Loucy (cell line): ENCODE measurements around the gene ARHGAP25.

Experiments
- H2AFZ ChIP-seq: fragments of 200-600 bp; sonication (generic); 2 replicates; pipeline ENCODE4 v1.6.0; 2016; ENCODE audit warnings: antibody characterized with exemption, mild to moderate bottlenecking, low read length, moderate library complexity
- H3F3A ChIP-seq: fragments of 200-600 bp; 2 replicates; pipeline ENCODE4 v1.6.0; 2016; ENCODE audit warnings: antibody characterized with exemption, low read depth, mild to moderate bottlenecking
- H3K27me3 ChIP-seq: fragments of 200-600 bp; sonication (generic); 2 replicates; pipeline ENCODE4 v1.6.1; 2014; ENCODE audit warnings: low read length, mild to moderate bottlenecking; ENCODE audit not compliant: insufficient read depth, poor library complexity, severe bottlenecking
- H3K36me3 ChIP-seq: fragments of 200-600 bp; sonication (generic); 2 replicates; pipeline ENCODE4 v1.6.1; 2016; ENCODE audit warnings: low read length; ENCODE audit not compliant: insufficient read depth
- H3K4me1 ChIP-seq: fragments of 200-600 bp; sonication (generic); 2 replicates; pipeline ENCODE4 v1.5.1; 2014; ENCODE audit warnings: low read length, mild to moderate bottlenecking; ENCODE audit not compliant: insufficient read depth, poor library complexity, severe bottlenecking
- H3K4me2 ChIP-seq: fragments of 200-600 bp; sonication (generic); 2 replicates; pipeline ENCODE4 v1.6.0; 2014; ENCODE audit warnings: antibody characterized with exemption, low read length, low read depth, mild to moderate bottlenecking; ENCODE audit not compliant: poor library complexity, severe bottlenecking
- H3K4me3 ChIP-seq: fragments of 200-600 bp; sonication (generic); 2 replicates; pipeline ENCODE4 v1.5.1; 2014; ENCODE audit warnings: low read length, mild to moderate bottlenecking, mixed read lengths; ENCODE audit not compliant: poor library complexity, severe bottlenecking
- H3K79me2 ChIP-seq: fragments of 200-600 bp; sonication (generic); 2 replicates; pipeline ENCODE4 v1.6.1; 2014; ENCODE audit warnings: low read length; ENCODE audit not compliant: insufficient read depth
- H3K9ac ChIP-seq: fragments of 200-600 bp; sonication (generic); 2 replicates; pipeline ENCODE4 v1.6.0; 2014; ENCODE audit warnings: mild to moderate bottlenecking, low read depth, low read length, moderate library complexity; ENCODE audit not compliant: poor library complexity, severe bottlenecking
- H3K9me2 ChIP-seq: fragments of 200-600 bp; sonication (generic); replicated peaks from 2 replicates; pipeline ENCODE4 v1.6.1; 2016; ENCODE audit warnings: low read depth, low read length, mixed read lengths
- H3K9me3 ChIP-seq: fragments of 200-600 bp; sonication (generic); 2 replicates; pipeline ENCODE4 v1.6.1; 2014; ENCODE audit warnings: mild to moderate bottlenecking, antibody characterized with exemption, low read length, low read depth; ENCODE audit not compliant: insufficient read depth
- H4K20me1 ChIP-seq: fragments of 200-600 bp; sonication (generic); 2 replicates; pipeline ENCODE4 v1.6.0; 2014; ENCODE audit warnings: antibody characterized with exemption, low read length, mild to moderate bottlenecking; ENCODE audit not compliant: insufficient read depth, poor library complexity, severe bottlenecking
- EZH2phosphoT487 ChIP-seq: fragments of 200-600 bp; IDR thresholded peaks from 2 replicates; pipeline ENCODE4 v1.6.1; 2018; ENCODE audit warnings: antibody characterized with exemption, mild to moderate bottlenecking, moderate library complexity, borderline replicate concordance
- TF ChIP-seq, protein P1 (sequence below): fragments of 200-600 bp; sonication (generic); conservative IDR thresholded peaks from 2 replicates; pipeline ENCODE4 v1.5.1; 2014; ENCODE audit warnings: mild to moderate bottlenecking, antibody characterized with exemption, low read length

The ARHGAP25 gene

DNA sequence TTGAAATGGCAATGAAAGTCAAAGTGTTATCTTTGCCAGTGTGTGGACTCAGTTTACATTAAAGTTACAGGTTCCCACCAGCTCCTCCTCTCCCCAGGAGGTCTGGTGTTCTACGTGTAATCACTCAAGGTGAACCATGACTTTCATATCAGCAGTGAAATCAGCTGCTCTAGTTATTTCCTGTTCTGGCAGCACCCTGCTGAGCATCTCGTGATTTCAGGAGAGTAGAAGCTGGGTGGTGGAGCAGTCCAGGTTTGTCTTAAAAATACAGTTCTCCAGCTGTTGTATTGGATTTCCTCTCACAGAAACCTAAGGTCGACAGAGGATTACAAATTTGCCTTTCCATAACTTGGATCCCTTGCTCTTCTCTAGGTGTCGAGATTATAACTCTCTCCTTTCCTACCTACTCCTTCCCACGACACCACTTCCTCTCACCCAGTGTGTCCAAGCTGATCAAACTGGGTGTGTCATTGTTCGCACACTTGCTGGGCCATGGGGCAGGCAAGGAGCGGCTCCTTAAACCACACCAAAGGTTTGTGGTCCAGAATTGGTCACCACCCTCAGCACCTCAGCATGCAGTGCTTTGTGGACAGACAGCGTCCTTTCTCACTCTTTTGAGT lies 13.0 kb upstream of the ARHGAP25 start:
- no peak for TF ChIP-seq EZH2phosphoT487
- TF ChIP-seq, protein P1, sequence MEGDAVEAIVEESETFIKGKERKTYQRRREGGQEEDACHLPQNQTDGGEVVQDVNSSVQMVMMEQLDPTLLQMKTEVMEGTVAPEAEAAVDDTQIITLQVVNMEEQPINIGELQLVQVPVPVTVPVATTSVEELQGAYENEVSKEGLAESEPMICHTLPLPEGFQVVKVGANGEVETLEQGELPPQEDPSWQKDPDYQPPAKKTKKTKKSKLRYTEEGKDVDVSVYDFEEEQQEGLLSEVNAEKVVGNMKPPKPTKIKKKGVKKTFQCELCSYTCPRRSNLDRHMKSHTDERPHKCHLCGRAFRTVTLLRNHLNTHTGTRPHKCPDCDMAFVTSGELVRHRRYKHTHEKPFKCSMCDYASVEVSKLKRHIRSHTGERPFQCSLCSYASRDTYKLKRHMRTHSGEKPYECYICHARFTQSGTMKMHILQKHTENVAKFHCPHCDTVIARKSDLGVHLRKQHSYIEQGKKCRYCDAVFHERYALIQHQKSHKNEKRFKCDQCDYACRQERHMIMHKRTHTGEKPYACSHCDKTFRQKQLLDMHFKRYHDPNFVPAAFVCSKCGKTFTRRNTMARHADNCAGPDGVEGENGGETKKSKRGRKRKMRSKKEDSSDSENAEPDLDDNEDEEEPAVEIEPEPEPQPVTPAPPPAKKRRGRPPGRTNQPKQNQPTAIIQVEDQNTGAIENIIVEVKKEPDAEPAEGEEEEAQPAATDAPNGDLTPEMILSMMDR: no peak
- Histone ChIP-seq H2AFZ (no peak overlapping the region), H3K4me3 (peak overlapping the region; percentile 16), H3K9ac (peak overlapping the region; percentile 27), H3K9me2 (no peaks in the 10 kb centered on the region), H3K9me3 (no peaks in the 10 kb centered on the region), H3K79me2 (no peaks in the 10 kb centered on the region), H3K36me3 (no peaks in the 10 kb centered on the region), H3K27me3 (no peaks in the 10 kb centered on the region), H4K20me1 (no peaks in the 10 kb centered on the region), H3K4me2 (peak overlapping the region; percentile 53), H3K4me1 (peaks cover 80% of the 10 kb centered on the region), H3F3A (peaks cover 22% of the 10 kb centered on the region)

DNA sequence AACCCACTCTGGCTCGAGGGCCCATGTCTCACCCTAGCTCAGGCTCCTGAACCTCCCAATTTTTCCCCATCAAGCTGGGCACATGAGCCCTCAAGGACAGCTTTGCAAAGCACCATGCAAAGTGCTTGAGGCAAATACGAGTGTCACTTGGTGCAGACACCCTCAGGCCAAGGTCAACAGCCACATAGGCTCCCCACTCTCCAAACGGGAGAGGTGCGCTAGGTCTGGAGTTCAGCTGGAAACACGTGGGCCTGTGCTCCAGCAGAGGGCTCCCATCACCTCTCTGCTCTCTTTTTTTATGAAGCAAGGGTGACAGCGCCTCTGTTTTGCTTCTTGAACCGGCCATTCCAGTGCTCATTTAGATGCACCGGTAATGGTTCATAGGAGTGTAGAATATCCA lies 11.9 kb upstream of the ARHGAP25 start:
- H3K9me2 ChIP-seq: no peaks in the 10 kb centered on the region
- peaks cover 21% of the 10 kb centered on the region for H3F3A ChIP-seq
- H2AFZ ChIP-seq: no peak overlapping the region
- no peak overlapping the region for H3K4me2 ChIP-seq
- no peaks in the 10 kb centered on the region for H3K27me3 ChIP-seq
- H3K79me2 ChIP-seq: no peaks in the 10 kb centered on the region
- no peaks in the 10 kb centered on the region for H4K20me1 ChIP-seq
- H3K4me3 ChIP-seq: no peak overlapping the region
- H3K36me3 ChIP-seq: no peaks in the 10 kb centered on the region
- no peak for TF ChIP-seq EZH2phosphoT487
- TF ChIP-seq, protein P1: peak; percentile 66
- H3K9me3 ChIP-seq: no peaks in the 10 kb centered on the region
- no peak overlapping the region for H3K9ac ChIP-seq
- peaks cover 77% of the 10 kb centered on the region for H3K4me1 ChIP-seq

DNA sequence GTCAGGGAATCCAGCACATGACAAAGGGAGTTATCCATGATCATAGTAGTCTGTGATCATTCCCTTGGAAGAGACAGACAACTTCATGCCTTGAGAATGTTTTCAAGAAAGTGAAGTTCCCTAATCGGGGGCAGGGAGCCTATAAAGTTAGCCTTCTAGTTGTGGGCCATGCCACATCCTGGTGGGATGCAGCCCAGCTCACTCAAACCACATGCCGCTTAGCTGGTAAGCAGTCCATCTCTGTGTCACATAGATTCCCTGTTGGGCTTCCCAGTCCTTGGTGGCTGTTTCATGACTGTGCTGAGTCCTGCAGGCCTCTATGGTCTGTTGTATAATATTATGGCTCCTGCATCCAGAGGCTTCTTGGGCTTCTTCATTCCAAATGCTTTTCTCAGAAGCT lies 11.4 kb upstream of the ARHGAP25 start:
- Histone ChIP-seq H2AFZ (no peak overlapping the region), H3K27me3 (no peaks in the 10 kb centered on the region), H3K9me2 (no peaks in the 10 kb centered on the region), H3K4me1 (peaks cover 78% of the 10 kb centered on the region), H3K9me3 (no peaks in the 10 kb centered on the region), H3K9ac (no peak overlapping the region), H3K4me2 (no peak overlapping the region), H3K36me3 (no peaks in the 10 kb centered on the region), H3K4me3 (no peak overlapping the region), H3F3A (peaks cover 26% of the 10 kb centered on the region), H3K79me2 (no peaks in the 10 kb centered on the region), H4K20me1 (no peaks in the 10 kb centered on the region)
- TF ChIP-seq EZH2phosphoT487: no peak
- TF ChIP-seq, protein P1: no peak
